GM10266 (cell line): ENCODE data around the gene PRKACA.

Experiments
- DNase-seq: peaks from one replicate; pipeline ENCODE4 v3.0.0; 2012; ENCODE audit errors: extremely low spot score
- CTCF ChIP-seq: IDR thresholded peaks from 2 replicates; pipeline ENCODE4 v1.5.1; 2012; ENCODE audit warnings: mild to moderate bottlenecking, low read depth; ENCODE audit not compliant: control insufficient read depth, insufficient read depth; ENCODE audit errors: missing control alignments

Gene PRKACA

GRCh38 chr19:14107581-14108461 is 9.7 kb downstream of the PRKACA start:
- no peak for TF ChIP-seq CTCF
- DNase-seq: no peak

GRCh38 chr19:14106840-14107239 is 10.7 kb downstream of the PRKACA start:
- no peak for TF ChIP-seq CTCF
- DNase-seq: no peak

- no peak for DNase-seq
- no peak for TF ChIP-seq CTCF
Observed at GRCh38 chr19:14105680-14106079, 11.9 kb downstream of the PRKACA start.

- no peak for DNase-seq
Observed at GRCh38 chr19:14103310-14103709, 14.3 kb downstream of the PRKACA start.

GRCh38 chr19:14102756-14103155 is 14.8 kb downstream of the PRKACA start:
- no peak for TF ChIP-seq CTCF
- no peak for DNase-seq

More at GRCh38 chr19:14103310-14103709, 14.3 kb downstream of the PRKACA start:
- no peak for TF ChIP-seq CTCF

GRCh38 chr19:14102102-14102696 is 15.4 kb downstream of the PRKACA start:
- TF ChIP-seq CTCF: no peak
- DNase-seq: no peak

- TF ChIP-seq CTCF: no peak
- DNase-seq: no peak
Observed at GRCh38 chr19:14101003-14101545, 16.5 kb downstream of the PRKACA start.
